H9 (cell line): ENCODE measurements around the gene ZNF487. TPM values are rescaled to one million over a fixed set of nuclear protein-coding genes. Genes with fewer than 3 reads are reported as not detected.
A peak's percentile ranks its signal among the peaks of the same experiment; 100 is the strongest.

Experiments used
- DNase-seq: peaks from one replicate; pipeline ENCODE4 v3.0.0-alpha.2; 2017
- H2AFZ ChIP-seq: one replicate; pipeline ENCODE4 v1.6.1; 2013; ENCODE audit warnings: mild to moderate bottlenecking, low read length, control low read depth, moderate library complexity
- H2AK5ac ChIP-seq: 2 replicates; pipeline ENCODE4 v1.6.1; 2013; ENCODE audit warnings: low read length, control low read depth, mixed read lengths; ENCODE audit not compliant: insufficient read length
- H2BK120ac ChIP-seq: one replicate; pipeline ENCODE4 v1.6.1; 2013; ENCODE audit warnings: low read depth, mild to moderate bottlenecking, low read length, control low read depth, inconsistent platforms; ENCODE audit not compliant: poor library complexity, severe bottlenecking
- H2BK12ac ChIP-seq: 2 replicates; pipeline ENCODE4 v1.6.1; 2013; ENCODE audit warnings: low read length, control low read depth, mixed read lengths, low read depth; ENCODE audit not compliant: insufficient read length
- H2BK15ac ChIP-seq: 2 replicates; pipeline ENCODE4 v1.6.1; 2013; ENCODE audit warnings: low read depth, low read length, control low read depth
- H2BK20ac ChIP-seq: one replicate; pipeline ENCODE4 v1.6.1; 2013; ENCODE audit warnings: low read depth, mild to moderate bottlenecking, low read length, control low read depth, inconsistent platforms; ENCODE audit not compliant: poor library complexity, severe bottlenecking
- H2BK5ac ChIP-seq: 2 replicates; pipeline ENCODE4 v1.6.1; 2013; ENCODE audit warnings: low read length, control low read depth, mixed read lengths; ENCODE audit not compliant: insufficient read length
- H3K14ac ChIP-seq: 2 replicates; pipeline ENCODE4 v1.6.1; 2013; ENCODE audit warnings: low read length, control low read depth; ENCODE audit not compliant: insufficient read depth
- H3K18ac ChIP-seq: 2 replicates; pipeline ENCODE4 v1.6.1; 2013; ENCODE audit warnings: low read depth, mild to moderate bottlenecking, mixed read lengths, low read length, control low read depth; ENCODE audit not compliant: insufficient read length
- H3K23ac ChIP-seq: 2 replicates; pipeline ENCODE4 v1.6.1; 2013; ENCODE audit warnings: low read length, control low read depth, mixed read lengths, low read depth; ENCODE audit not compliant: insufficient read length
- H3K23me2 ChIP-seq: 2 replicates; pipeline ENCODE4 v1.6.1; 2013; ENCODE audit warnings: low read depth, mild to moderate bottlenecking, mixed read lengths, low read length, control low read depth; ENCODE audit not compliant: insufficient read length, poor library complexity, severe bottlenecking
- H3K27ac ChIP-seq: 2 replicates; pipeline ENCODE4 v1.5.1; 2013; ENCODE audit warnings: low read length, control low read depth, mixed read lengths, low read depth; ENCODE audit not compliant: insufficient read length
- H3K27me3 ChIP-seq: 2 replicates; pipeline ENCODE4 v1.6.1; 2013; ENCODE audit warnings: low read length, control low read depth, inconsistent platforms; ENCODE audit not compliant: insufficient read depth
- H3K4ac ChIP-seq: 2 replicates; pipeline ENCODE4 v1.6.1; 2013; ENCODE audit warnings: low read depth, mild to moderate bottlenecking, control low read depth, inconsistent platforms, low read length, moderate library complexity
- H3K4me1 ChIP-seq: 2 replicates; pipeline ENCODE4 v1.6.1; 2013; ENCODE audit warnings: low read length, control low read depth, inconsistent platforms; ENCODE audit not compliant: insufficient read depth
- H3K4me2 ChIP-seq: 2 replicates; pipeline ENCODE4 v1.6.1; 2013; ENCODE audit warnings: low read length, control low read depth, mixed read lengths; ENCODE audit not compliant: insufficient read length, insufficient read depth
- H3K56ac ChIP-seq: 2 replicates; pipeline ENCODE4 v1.6.1; 2013; ENCODE audit warnings: low read depth, mild to moderate bottlenecking, mixed read lengths, low read length, control low read depth; ENCODE audit not compliant: insufficient read length
- H3K79me1 ChIP-seq: 2 replicates; pipeline ENCODE4 v1.6.1; 2013; ENCODE audit warnings: low read depth, mild to moderate bottlenecking, moderate library complexity, low read length, control low read depth, inconsistent platforms; ENCODE audit not compliant: insufficient read depth, poor library complexity, severe bottlenecking
- H3K79me2 ChIP-seq: 2 replicates; pipeline ENCODE4 v1.6.1; 2013; ENCODE audit warnings: low read length, control low read depth, inconsistent platforms; ENCODE audit not compliant: insufficient read depth
- H3K9ac ChIP-seq: 2 replicates; pipeline ENCODE4 v1.6.1; 2013; ENCODE audit warnings: low read length, control low read depth, mixed read lengths; ENCODE audit not compliant: insufficient read length; ENCODE audit errors: extremely low read depth
- H3K9me3 ChIP-seq: one replicate; pipeline ENCODE4 v1.6.1; 2013; ENCODE audit warnings: low read depth, low read length, inconsistent platforms; ENCODE audit not compliant: control insufficient read depth
- H3T11ph ChIP-seq: one replicate; pipeline ENCODE4 v1.6.1; 2013; ENCODE audit warnings: mild to moderate bottlenecking, low read length, control low read depth, inconsistent platforms
- H4K20me1 ChIP-seq: one replicate; pipeline ENCODE4 v1.6.1; 2013; ENCODE audit not compliant: control insufficient read depth, insufficient read length, insufficient read depth
- H4K5ac ChIP-seq: 2 replicates; pipeline ENCODE4 v1.6.1; 2013; ENCODE audit warnings: low read depth, mild to moderate bottlenecking, mixed read lengths, low read length, control low read depth; ENCODE audit not compliant: insufficient read length
- H4K8ac ChIP-seq: replicated peaks from 2 replicates; pipeline ENCODE4 v1.6.1; 2013; ENCODE audit warnings: low read length, control low read depth, mixed read lengths, low read depth; ENCODE audit not compliant: insufficient read length
- H4K91ac ChIP-seq: 2 replicates; pipeline ENCODE4 v1.6.1; 2013; ENCODE audit warnings: low read depth, mild to moderate bottlenecking, moderate library complexity, mixed read lengths, low read length, control low read depth; ENCODE audit not compliant: insufficient read length
- H3K27ac Mint-ChIP-seq, 3 experiments: 2 replicates in 2 of 3; 3 replicates in 1 of 3; pipeline ENCODE4 v1.8.0; 2020 to 2021; ENCODE audit warnings: mixed read lengths in 3 of 3, mild to moderate bottlenecking in 1 of 3, moderate library complexity in 1 of 3
- H3K27me3 Mint-ChIP-seq: 2 replicates; pipeline ENCODE4 v1.8.0; 2021; ENCODE audit warnings: low read depth, mild to moderate bottlenecking, moderate library complexity, mixed read lengths
- H3K36me3 Mint-ChIP-seq, 3 experiments: 2 replicates in 2 of 3; 3 replicates in 1 of 3; pipeline ENCODE4 v1.8.0; 2020 to 2021; ENCODE audit warnings: low read depth in 3 of 3, mixed read lengths in 3 of 3; ENCODE audit not compliant: insufficient read depth in 1 of 3
- H3K4me1 Mint-ChIP-seq, 2 experiments: 2 replicates each; pipeline ENCODE4 v1.8.0; 2020; ENCODE audit warnings: mixed read lengths in 2 of 2
- H3K4me3 Mint-ChIP-seq, 2 experiments: 2 replicates in 1 of 2; 3 replicates in 1 of 2; pipeline ENCODE4 v1.8.0; 2020 to 2021; ENCODE audit warnings: mild to moderate bottlenecking in 2 of 2, mixed read lengths in 2 of 2, moderate library complexity in 1 of 2
- H3K9me3 Mint-ChIP-seq, 2 experiments: 2 replicates in 1 of 2; 3 replicates in 1 of 2; pipeline ENCODE4 v1.8.0; 2020; ENCODE audit warnings: mild to moderate bottlenecking in 2 of 2, mixed read lengths in 2 of 2, moderate library complexity in 1 of 2
- WGBS: extraction: QIAGEN DNeasy Blood & Tissue Kit; methylation state at CpG from one replicate; pipeline ENCODE4 v1.1.7; 2013; ENCODE audit warnings: missing lambda C conversion rate, low lambda C conversion rate, mixed read lengths; ENCODE audit not compliant: insufficient read length; ENCODE audit errors: extremely low coverage; 5-methylcytosine and 5-hydroxymethylcytosine counted together
- total RNA-seq: library from RNA; stranded (reverse); gene quantifications from 2 replicates; pipeline ENCODE4 v1.2.1, GENCODE V29; 2021
- TF ChIP-seq, protein P1 (sequence below): fragments of 200-600 bp; sonication (generic); conservative IDR thresholded peaks from 3 replicates; pipeline ENCODE4 v1.8.0; 2021; ENCODE audit warnings: antibody characterized with exemption, mild to moderate bottlenecking

The ZNF487 gene
- total RNA-seq, 1 experiment from 2014 or later = 1.4 TPM

GRCh38 chr10:43387678-43388032 is 49.3 kb upstream of the ZNF487 start:
- Mint-ChIP-seq H3K9me3 (no peaks in the 10 kb centered on the region), H3K27me3 (peaks cover 2% of the 10 kb centered on the region; the same call in 1 of the 2 replicates), H3K27ac (peak overlapping the region in 2 of 3 experiments; percentile 26 to 45; a peak in 3 of 7 replicates), H3K4me1 (peaks cover 12 to 15% of the 10 kb centered on the region in 2 experiments), H3K36me3 (peaks cover 54 to 75% (median 69%) of the 10 kb centered on the region in 3 experiments), H3K4me3 (no peak overlapping the region; a peak in 1 of 5 replicates)
- no peak overlapping the region for H4K91ac ChIP-seq
- H2BK20ac ChIP-seq = no peak overlapping the region
- no peak overlapping the region for H2BK12ac ChIP-seq
- no peaks in the 10 kb centered on the region for H3K4me1 ChIP-seq
- no peaks in the 10 kb centered on the region for H3K9me3 ChIP-seq
- no peak overlapping the region for H4K5ac ChIP-seq
- no peak overlapping the region for H2AFZ ChIP-seq
- no peak overlapping the region for H2BK5ac ChIP-seq
- no peak overlapping the region for H3K4ac ChIP-seq
- no peak overlapping the region for H3K9ac ChIP-seq
- H3K79me2 ChIP-seq = peaks cover 6% of the 10 kb centered on the region; the same call in 1 of the 2 replicates
- H4K8ac ChIP-seq = no peak overlapping the region
- H3K27me3 ChIP-seq = no peaks in the 10 kb centered on the region
- no peak overlapping the region for H3K56ac ChIP-seq
- H3K4me2 ChIP-seq = no peak overlapping the region
- H2BK15ac ChIP-seq = no peak overlapping the region
- no peaks in the 10 kb centered on the region for H3K23me2 ChIP-seq
- H3K79me1 ChIP-seq = peaks cover 3% of the 10 kb centered on the region
- TF ChIP-seq, protein P1, sequence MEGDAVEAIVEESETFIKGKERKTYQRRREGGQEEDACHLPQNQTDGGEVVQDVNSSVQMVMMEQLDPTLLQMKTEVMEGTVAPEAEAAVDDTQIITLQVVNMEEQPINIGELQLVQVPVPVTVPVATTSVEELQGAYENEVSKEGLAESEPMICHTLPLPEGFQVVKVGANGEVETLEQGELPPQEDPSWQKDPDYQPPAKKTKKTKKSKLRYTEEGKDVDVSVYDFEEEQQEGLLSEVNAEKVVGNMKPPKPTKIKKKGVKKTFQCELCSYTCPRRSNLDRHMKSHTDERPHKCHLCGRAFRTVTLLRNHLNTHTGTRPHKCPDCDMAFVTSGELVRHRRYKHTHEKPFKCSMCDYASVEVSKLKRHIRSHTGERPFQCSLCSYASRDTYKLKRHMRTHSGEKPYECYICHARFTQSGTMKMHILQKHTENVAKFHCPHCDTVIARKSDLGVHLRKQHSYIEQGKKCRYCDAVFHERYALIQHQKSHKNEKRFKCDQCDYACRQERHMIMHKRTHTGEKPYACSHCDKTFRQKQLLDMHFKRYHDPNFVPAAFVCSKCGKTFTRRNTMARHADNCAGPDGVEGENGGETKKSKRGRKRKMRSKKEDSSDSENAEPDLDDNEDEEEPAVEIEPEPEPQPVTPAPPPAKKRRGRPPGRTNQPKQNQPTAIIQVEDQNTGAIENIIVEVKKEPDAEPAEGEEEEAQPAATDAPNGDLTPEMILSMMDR = no peak
- WGBS = no CpG with 5 or more reads among the region's 5 CpGs
- no peak overlapping the region for H3K23ac ChIP-seq
- no peak overlapping the region for H2BK120ac ChIP-seq
- no peak overlapping the region for H3T11ph ChIP-seq
- H3K14ac ChIP-seq = no peak overlapping the region
- H4K20me1 ChIP-seq = no peaks in the 10 kb centered on the region
- no peak overlapping the region for H3K27ac ChIP-seq
- H2AK5ac ChIP-seq = no peak overlapping the region
- DNase-seq = no peak
- no peak overlapping the region for H3K18ac ChIP-seq
